Body of pancreas (tissue), 4 donors: ENCODE data around the gene CCL25.

ENCODE experiments used
- CTCF ChIP-seq, 7 experiments: fragments of 450-650 bp in 4 of 7; fragments of 200-600 bp in 3 of 7; sonication (generic) in 3 of 7; IDR thresholded peaks; one replicate each; pipeline ENCODE4 v1.5.1; 2016 to 2019; ENCODE audit warnings: antibody characterized with exemption in 7 of 7
- POLR2A ChIP-seq, 3 donors: fragments of 450-650 bp; IDR thresholded peaks; one replicate each; pipeline ENCODE4 v1.6.1; 2016; ENCODE audit warnings: antibody characterized with exemption in 3 of 3, mild to moderate bottlenecking in 2 of 3

DNA sequence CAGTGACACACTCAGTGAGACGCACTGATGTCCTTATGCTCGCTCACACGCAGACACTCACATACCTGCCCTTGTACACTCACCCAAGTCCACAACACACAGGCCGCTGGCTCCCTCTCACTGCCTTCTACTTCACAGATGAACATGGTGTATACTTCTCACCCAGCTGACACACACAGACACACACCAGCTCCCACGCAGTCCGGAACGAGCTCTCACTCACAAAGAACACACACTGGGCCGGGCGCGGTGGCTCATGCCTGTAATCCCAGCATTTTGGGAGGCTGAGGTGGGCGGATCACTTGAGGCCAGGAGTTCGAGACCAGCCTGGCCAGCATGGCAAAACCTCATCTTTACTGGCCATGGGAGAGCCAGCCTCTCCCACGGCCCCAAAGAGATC, 31.6 kb downstream of the CCL25 start:
- no peak for TF ChIP-seq POLR2A (IDR thresholded peaks at IDR 0.05)
- no peak for TF ChIP-seq CTCF (IDR thresholded peaks at IDR 0.05)
